HCT116 (cell line): ENCODE data around the gene KHDC4.
A peak's percentile ranks its signal among the peaks of the same experiment; 100 is the strongest.

Source experiments
- EGR1 ChIP-seq: IDR thresholded peaks from 2 replicates; pipeline ENCODE4 v1.6.1; 2012; ENCODE audit warnings: low read depth
- FOSL1 ChIP-seq: IDR thresholded peaks from 2 replicates; pipeline ENCODE4 v1.6.1; 2012; ENCODE audit warnings: low read depth
- POLR2A ChIP-seq: IDR thresholded peaks from 2 replicates; pipeline ENCODE4 v1.7.0; 2011; ENCODE audit warnings: borderline replicate concordance; ENCODE audit not compliant: insufficient read depth, insufficient read length; ENCODE audit errors: extremely low read depth
- POLR2AphosphoS5 ChIP-seq: IDR thresholded peaks from 2 replicates; pipeline ENCODE4 v1.6.1; 2011; ENCODE audit warnings: mild to moderate bottlenecking, low read depth, low read length, moderate library complexity
- TF ChIP-seq, protein P1 (sequence below), 3 experiments: fragments of 200-600 bp in 1 of 3; sonication (generic) in 1 of 3; IDR thresholded peaks in 2 of 3; conservative IDR thresholded peaks in 1 of 3; 2 replicates each; pipeline ENCODE4 v1.5.1; 2012 to 2017; ENCODE audit warnings: low read depth in 2 of 3, low read length in 2 of 3, antibody characterized with exemption in 1 of 3, borderline replicate concordance in 1 of 3, control low read depth in 1 of 3, mild to moderate bottlenecking in 1 of 3, mixed read lengths in 1 of 3, mixed run types in 1 of 3, moderate library complexity in 1 of 3; ENCODE audit not compliant: insufficient read depth in 1 of 3
- TF ChIP-seq, protein P2 (sequence below): IDR thresholded peaks from 2 replicates; pipeline ENCODE4 v1.6.1; 2012

- TF ChIP-seq, protein P1, sequence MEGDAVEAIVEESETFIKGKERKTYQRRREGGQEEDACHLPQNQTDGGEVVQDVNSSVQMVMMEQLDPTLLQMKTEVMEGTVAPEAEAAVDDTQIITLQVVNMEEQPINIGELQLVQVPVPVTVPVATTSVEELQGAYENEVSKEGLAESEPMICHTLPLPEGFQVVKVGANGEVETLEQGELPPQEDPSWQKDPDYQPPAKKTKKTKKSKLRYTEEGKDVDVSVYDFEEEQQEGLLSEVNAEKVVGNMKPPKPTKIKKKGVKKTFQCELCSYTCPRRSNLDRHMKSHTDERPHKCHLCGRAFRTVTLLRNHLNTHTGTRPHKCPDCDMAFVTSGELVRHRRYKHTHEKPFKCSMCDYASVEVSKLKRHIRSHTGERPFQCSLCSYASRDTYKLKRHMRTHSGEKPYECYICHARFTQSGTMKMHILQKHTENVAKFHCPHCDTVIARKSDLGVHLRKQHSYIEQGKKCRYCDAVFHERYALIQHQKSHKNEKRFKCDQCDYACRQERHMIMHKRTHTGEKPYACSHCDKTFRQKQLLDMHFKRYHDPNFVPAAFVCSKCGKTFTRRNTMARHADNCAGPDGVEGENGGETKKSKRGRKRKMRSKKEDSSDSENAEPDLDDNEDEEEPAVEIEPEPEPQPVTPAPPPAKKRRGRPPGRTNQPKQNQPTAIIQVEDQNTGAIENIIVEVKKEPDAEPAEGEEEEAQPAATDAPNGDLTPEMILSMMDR (IDR thresholded peaks at IDR 0.05 in 2 of 3, conservative IDR thresholded peaks at IDR 0.05 in 1 of 3; ENCODE audit: borderline replicate concordance in 1 of 3, insufficient read depth in 1 of 3, low read depth in 2 of 3, low read length in 2 of 3), result peak in 1 of 3 experiments; percentile 21; a peak in 1 of 6 replicates
- TF ChIP-seq POLR2A, result no peak
- peak; percentile 79 for TF ChIP-seq POLR2AphosphoS5
- TF ChIP-seq EGR1, result no peak
- TF ChIP-seq, protein P2, sequence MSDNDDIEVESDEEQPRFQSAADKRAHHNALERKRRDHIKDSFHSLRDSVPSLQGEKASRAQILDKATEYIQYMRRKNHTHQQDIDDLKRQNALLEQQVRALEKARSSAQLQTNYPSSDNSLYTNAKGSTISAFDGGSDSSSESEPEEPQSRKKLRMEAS, result no peak
- no peak for TF ChIP-seq FOSL1
Observed at GRCh38 chr1:155983191-155984024, 49.2 kb upstream of the KHDC4 start.
